GM21515 (cell line): Measurements from ENCODE around the gene CIAO2B.
"Not testable (repeated sequence)": the region's sequence is repeated elsewhere in the genome, so short reads cannot be mapped to it uniquely, and the experiment has no call there.

Experiments
- ATAC-seq: cut with Tn5 transposase; IDR thresholded peaks from one replicate; pipeline ENCODE4 v1.9.1; 2021; ENCODE audit not compliant: unreplicated experiment

CIAO2B gene

GRCh38 chr16:66905633-66906539, 28.3 kb downstream of the CIAO2B start:
- ATAC-seq: no peak

DNA sequence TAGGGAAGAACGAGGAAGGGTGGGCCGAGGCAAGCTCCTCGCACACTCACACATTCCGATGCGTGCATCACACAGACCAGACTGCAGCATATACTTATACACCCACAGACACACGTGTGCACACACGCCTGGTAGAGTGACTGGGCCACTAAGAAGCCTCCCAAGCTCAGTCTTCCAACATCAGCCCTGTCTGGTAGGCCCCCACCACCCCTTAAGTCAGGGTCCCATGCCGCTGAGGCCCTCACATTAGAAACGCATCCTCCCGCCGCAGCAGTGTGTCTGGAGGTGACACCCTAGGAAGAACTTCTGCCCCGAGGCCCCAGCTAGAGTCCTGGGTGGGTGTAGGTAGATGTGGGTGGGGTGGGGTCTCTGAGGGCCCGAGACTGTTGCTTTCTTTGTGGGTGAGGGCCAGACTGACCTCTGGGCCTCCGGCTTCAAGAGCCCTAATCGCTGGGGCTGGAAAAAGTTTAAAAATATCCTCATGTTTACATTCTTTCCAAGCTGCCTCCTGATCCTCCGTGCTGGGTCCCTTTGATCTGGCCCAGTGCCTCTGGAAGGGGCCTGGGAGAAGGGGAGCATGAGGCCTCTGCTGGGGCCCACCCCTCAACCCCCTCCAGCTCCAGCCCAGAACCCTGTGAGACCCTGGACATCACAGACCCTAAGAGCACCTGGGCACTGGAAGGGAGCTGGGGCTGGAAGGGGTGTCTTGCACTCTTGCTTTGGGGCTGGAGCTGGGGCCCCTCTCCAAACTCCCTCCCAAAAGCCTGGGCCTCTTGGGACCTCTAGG, 29.2 kb downstream of the CIAO2B start:
- ATAC-seq: no peak

DNA sequence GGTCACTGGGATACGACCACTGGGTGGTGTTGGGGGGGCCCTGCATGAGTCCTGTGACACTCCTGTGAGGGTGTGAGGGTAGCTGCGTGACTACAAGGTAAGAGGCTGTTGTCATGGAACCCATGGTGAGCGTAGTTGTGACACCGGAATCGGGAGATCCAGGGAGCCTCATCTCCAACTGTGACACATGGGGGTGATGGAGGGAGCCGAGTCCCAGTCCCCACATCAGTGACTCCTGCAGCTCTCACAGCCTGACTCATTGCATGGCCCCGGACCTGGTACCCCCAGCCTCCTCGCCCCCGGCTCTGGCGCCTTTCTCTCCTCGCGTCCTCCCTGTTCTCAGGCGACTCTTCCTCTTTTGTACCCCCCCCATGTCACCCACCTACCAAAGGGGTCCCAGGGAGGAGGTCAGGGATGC, 29.8 kb downstream of the CIAO2B start:
- ATAC-seq: no peak

DNA sequence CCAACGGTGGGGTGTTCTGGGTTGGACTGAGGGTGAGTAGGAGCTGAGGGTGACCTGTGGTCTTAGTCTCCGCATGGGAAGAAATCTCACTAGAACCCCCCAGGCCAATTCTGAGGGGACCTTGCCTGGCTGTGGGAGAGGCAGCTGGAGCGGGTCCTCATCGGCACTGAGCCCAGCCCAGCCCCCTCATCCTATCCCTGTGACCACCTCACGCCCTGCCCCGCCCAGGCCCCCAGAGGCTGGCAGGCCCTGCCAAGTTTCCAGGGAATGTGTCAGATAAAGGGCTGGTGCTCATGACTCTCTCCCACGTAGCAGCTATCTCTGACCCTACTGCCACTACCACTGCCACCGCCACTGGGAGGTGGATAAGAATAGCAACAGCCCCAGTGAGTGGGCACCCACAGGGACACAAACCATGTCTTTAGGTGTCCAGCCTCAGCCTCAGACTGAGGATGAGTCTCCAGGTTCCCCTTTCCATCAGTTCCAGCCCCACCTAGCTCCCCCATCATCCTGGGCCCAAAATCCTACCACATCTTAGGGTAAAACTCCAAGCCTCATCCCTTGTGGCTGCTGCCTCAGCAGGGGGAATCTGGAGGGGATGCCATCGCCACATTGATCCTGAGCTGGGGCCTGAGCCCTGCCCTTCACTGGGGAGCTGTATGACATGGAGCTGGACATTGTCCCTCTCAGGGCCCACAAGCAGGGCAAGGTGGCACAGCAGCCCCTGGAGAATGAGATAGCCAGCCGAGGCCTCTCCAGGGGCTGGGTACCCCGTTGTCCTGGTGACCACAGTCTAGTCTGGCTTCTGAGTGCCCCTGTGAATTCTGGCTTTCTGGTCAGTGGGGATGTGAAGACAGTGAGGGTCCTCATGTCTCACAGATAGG, 30.4 kb downstream of the CIAO2B start:
- no peak for ATAC-seq

DNA sequence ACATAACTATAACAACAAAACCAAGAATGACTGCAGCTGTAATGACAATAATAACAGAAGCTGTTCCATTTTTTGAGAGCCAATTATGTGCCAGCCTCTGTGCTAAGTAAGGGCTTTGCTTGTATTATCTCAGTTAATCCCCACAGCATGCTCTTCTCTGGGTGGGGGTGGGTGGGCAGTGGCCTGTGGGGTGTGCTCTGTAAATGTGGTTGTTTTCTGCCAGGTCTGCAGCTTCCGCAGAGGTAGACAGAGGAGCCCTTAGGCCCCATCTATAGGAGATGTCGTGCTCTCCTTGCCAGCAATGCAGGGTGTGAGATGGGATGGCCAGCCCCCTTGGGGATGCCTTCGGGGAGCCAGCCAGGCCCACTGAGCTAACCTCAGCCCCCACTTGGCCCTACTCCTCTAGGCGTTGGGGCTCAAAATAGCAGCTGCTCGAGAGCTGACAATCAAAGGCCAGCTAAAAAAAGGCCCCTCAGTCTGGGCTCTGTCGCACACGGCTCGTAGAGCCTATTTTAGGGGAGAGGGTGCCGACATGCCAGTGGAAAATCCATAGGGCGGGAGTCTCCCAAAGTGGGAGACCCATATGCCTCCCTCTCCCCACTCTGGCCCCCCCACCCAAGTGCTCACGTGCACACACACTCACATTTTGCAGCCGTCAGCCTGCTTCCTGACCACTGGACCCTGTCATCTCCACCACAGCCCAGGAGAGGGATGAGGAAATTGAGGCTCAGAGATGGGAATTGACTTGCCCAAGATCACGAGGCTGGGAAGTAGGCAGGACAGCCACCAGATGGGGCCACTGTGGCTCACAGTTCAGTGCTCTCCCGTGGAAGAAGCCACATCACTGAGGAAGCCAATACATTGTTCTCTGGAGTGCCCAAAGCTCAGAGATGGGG, 31.3 kb downstream of the CIAO2B start:
- no peak for ATAC-seq

GRCh38 chr16:66901626-66902025, 32.6 kb downstream of the CIAO2B start:
- ATAC-seq: no peak

DNA sequence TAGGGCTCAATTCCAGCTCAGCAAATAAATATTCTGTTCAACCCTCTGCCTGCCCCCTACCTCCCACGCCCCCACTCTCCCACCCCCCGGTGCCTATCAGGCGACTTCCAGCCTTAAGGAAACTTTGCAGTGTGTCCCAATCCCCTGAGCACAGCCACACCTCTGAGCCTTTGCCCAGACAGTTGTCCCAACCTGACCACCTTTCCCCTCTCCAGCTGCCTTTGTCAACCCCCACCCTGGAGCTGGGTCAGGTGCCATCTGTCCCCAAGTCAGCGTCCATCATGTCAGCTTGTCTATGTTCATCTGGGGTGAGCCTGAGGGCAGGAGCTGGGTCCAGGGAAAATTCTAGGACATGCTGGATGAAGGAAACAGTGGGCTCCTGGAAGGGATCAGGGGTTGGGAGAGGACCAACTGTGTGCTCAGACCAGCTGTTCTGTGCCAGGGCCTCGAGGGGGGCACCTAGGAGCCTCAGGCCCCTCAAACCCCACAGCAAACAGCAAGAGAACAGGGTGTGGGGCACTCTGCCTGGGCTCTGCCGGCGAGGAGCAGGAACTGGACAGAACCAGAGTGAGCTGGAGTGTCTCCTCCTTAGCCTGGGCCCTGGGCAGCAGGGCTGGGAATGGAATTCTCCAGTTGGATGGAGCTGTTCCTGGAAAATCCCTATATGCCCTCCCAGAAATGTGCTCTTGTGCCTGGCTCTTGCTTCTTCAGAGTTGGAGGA, 33.3 kb downstream of the CIAO2B start:
- no peak for ATAC-seq

DNA sequence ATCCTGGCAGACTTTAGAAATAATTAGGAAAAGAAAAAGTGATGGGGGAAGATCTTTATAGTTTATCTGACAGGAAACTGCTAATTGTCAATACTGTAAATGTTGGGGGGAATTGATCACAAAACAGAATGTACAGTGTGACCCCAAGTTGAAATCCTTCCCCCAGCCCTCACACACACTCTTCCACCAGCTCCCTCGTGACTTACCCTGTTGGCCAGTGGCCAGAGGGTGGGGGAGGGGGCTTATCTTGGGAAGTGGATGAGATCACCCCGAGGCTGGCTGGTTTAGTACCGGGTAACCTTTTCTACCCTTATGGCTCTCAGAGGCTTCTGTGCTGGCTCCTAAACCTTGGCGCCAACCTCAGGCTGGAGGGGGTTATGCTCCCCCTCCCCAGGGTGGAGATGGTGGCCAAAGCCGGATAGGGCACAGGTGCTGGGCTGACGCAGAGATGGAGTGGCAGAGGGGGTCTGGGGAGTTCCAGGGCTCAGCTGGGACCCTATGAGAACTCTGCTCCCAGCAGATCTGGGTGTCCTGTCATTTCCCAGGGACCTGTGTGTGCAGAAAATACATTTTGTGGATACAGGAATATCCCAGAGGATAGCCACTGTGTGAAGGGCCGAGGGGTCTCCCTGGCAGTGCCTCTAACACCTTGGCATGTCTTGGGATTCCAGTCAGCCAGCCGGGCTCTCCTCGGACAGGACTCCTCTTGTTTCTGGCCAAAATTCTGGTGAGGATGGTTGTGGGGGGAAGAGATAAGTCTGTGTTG, 34.1 kb downstream of the CIAO2B start:
- ATAC-seq: no peak

- no peak for ATAC-seq
Observed at GRCh38 chr16:66899310-66899944, 34.8 kb downstream of the CIAO2B start.

- ATAC-seq: no peak
Observed at GRCh38 chr16:66898933-66899309, 35.3 kb downstream of the CIAO2B start.

GRCh38 chr16:66898207-66898606, 36.0 kb downstream of the CIAO2B start:
- no peak for ATAC-seq

- not testable (repeated sequence) for ATAC-seq
Observed at GRCh38 chr16:66896682-66897081, 37.5 kb downstream of the CIAO2B start.

GRCh38 chr16:66895999-66896398, 38.2 kb downstream of the CIAO2B start:
- ATAC-seq: no peak

DNA sequence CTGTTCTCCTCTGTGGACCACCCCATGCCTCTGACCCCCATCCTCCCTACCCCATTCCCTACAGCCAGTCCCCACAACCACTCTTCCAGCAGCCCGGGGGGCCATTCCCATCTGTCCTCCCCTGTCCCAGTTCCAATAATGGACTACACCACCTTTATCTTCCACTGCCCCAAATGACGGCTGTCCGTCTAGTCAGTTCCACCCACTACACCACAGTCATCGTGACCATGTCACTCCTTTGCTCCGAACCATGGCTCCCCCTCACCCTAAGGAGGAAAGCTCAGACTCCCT, 38.6 kb downstream of the CIAO2B start:
- ATAC-seq: no peak

DNA sequence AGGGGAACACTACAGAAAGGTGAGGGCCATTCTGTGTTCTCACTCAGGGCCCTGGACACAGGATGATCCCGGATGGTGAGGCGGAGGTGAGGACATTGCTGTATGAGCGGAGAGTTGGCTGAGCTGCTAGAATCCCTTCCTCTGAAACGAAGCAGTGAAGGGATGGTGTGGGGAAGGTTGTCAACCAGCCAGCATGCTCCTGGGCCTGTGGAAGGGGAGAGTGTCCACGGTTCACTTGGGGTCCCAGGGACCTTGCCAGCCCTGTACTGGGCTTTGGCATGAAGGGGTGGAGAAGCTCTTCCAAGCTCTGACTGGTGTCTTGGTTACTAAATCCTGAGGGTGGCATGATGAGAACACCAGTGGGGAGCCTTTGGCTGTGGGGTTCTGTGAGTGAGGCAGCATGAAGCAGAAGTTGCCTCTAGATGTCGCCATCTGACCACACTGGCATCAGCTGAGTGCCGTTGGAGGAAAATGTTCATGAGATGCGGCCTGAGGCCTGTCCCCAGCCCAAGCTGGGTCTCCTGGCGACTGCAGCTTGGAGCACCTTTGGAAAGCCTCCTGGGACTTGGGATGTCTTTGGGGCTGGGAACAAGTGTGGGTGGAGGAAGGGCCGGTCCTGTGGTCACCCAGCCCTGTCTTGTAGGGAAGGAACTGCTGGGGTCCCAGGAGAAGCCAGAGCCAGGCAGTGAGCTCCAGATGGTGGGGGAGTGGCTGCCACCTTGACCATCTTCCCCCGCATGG, 39.1 kb downstream of the CIAO2B start:
- ATAC-seq: no peak

- no peak for ATAC-seq
Observed at GRCh38 chr16:66894055-66894454, 40.1 kb downstream of the CIAO2B start.

GRCh38 chr16:66891797-66892196, 42.4 kb downstream of the CIAO2B start:
- no peak for ATAC-seq

GRCh38 chr16:66891360-66891759, 42.8 kb downstream of the CIAO2B start:
- no peak for ATAC-seq
